Measurements from ENCODE around the gene P3H1. TPM values are rescaled to one million over a fixed set of nuclear protein-coding genes. Genes with fewer than 3 reads are reported as not detected.

The P3H1 gene
- total RNA-seq, 1 donor from 2014 or later, result 8.6 TPM

GRCh38 chr1:42748461-42749410, 18.1 kb downstream of the P3H1 start:
- H3K27me3 ChIP-seq (ENCODE audit: low read depth), result no peaks in the 10 kb centered on the region
- H3K27ac ChIP-seq (replicated peaks), result no peak overlapping the region
- peaks cover 69% of the 10 kb centered on the region for H3K36me3 ChIP-seq
- H3K4me3 ChIP-seq, result no peak overlapping the region
- DNase-seq, result no peak
- no peaks in the 10 kb centered on the region for H3K9me3 ChIP-seq (replicated peaks)
- TF ChIP-seq CTCF (IDR thresholded peaks at IDR 0.05; ENCODE audit: borderline replicate concordance), result no peak
- intact Hi-C loops (cut with micrococcal nuclease), result loop anchor here (5.0 kb wide), 1 partner anchor 171 kb away; no protein-coding TSS in a partner anchor
- H3K4me1 ChIP-seq, result no peaks in the 10 kb centered on the region

DNA sequence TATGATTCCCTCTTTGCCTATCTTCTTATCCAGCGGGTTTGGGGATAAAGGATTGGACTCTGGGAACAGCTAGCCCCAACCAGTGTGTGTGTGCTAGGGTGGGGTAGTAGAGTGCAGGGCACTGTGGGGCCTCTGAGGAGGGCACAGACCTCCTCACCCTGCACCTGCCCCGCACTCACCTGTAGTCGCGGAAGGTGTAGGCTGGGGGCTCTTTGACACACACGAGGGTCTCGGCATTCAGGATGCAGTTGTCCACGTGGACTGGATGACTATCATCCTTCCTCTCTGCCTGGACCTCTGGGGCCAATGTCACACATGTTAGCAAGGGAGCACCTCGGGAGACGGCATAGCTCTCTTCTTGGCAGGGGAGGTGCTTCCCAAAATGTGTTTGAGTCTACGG, 18.8 kb downstream of the P3H1 start:
- no peak for DNase-seq

GRCh38 chr1:42747125-42747524, 19.7 kb downstream of the P3H1 start:
- intact Hi-C loops (cut with micrococcal nuclease), result loop anchor here (5.0 kb wide), 1 partner anchor 170 kb away; no protein-coding TSS in a partner anchor
- no peaks in the 10 kb centered on the region for H3K27me3 ChIP-seq (ENCODE audit: low read depth)
- peak; percentile 40 for DNase-seq
- no peak overlapping the region for H3K27ac ChIP-seq (replicated peaks)
- H3K36me3 ChIP-seq, result peaks cover 52% of the 10 kb centered on the region
- TF ChIP-seq CTCF (IDR thresholded peaks at IDR 0.05; ENCODE audit: borderline replicate concordance), result peak; percentile 75
- no peaks in the 10 kb centered on the region for H3K9me3 ChIP-seq (replicated peaks)
- H3K4me1 ChIP-seq, result no peaks in the 10 kb centered on the region
- no peak overlapping the region for H3K4me3 ChIP-seq

More for the DNA sequence above, 18.8 kb downstream of the P3H1 start:
- no peaks in the 10 kb centered on the region for H3K4me1 ChIP-seq
- H3K9me3 ChIP-seq (replicated peaks), result no peaks in the 10 kb centered on the region
- H3K4me3 ChIP-seq, result no peak overlapping the region
- no peak for TF ChIP-seq CTCF (IDR thresholded peaks at IDR 0.05; ENCODE audit: borderline replicate concordance)
- H3K27me3 ChIP-seq (ENCODE audit: low read depth), result no peaks in the 10 kb centered on the region
- H3K36me3 ChIP-seq, result peaks cover 61% of the 10 kb centered on the region
- no peak overlapping the region for H3K27ac ChIP-seq (replicated peaks)
- intact Hi-C loops (cut with micrococcal nuclease), result loop anchor here (5.0 kb wide), 1 partner anchor 171 kb away; no protein-coding TSS in a partner anchor

DNA sequence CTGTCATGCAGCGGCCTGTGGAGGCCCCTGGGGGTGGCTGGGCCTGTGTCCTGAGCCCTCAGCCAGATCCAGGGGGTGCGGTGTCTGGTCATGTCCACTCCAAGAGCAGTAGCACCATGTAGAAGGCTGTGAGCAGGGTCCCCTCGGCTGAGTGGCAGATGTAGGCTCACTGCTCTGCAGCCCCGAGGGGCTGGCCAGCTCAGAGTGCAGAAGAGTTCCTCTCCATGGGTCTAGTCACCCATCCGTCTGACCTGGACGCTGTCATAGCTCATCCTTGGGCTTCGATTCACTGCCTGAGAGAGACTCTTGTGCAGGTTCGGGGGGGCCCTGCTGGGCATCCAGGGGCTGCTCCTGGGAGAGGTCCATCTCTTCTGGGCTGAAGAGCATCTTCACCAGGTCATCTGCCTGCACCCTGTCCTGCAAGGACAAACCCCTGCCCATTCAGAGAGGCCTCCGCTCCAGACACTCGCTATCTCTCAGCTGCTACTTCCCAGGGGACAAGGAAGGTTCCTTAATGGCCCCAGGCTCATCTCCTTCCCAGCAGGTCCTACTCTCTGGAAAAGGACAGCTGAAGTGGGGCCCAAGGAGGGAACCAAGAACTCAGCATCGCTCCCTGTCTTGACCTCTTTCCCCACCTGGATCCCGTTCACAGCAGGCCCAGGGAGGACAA, 20.3 kb downstream of the P3H1 start:
- H3K4me1 ChIP-seq, result no peaks in the 10 kb centered on the region
- no peak overlapping the region for H3K4me3 ChIP-seq
- no peaks in the 10 kb centered on the region for H3K27me3 ChIP-seq (ENCODE audit: low read depth)
- no peaks in the 10 kb centered on the region for H3K9me3 ChIP-seq (replicated peaks)
- DNase-seq, result no peak
- TF ChIP-seq CTCF (IDR thresholded peaks at IDR 0.05; ENCODE audit: borderline replicate concordance), result no peak
- H3K36me3 ChIP-seq, result peaks cover 47% of the 10 kb centered on the region
- H3K27ac ChIP-seq (replicated peaks), result no peak overlapping the region
- intact Hi-C loops (cut with micrococcal nuclease), result loop anchor here (5.0 kb wide), 1 partner anchor 169 kb away; no protein-coding TSS in a partner anchor

GRCh38 chr1:42745851-42746250, 21.0 kb downstream of the P3H1 start:
- Histone ChIP-seq H3K36me3 (peaks cover 45% of the 10 kb centered on the region), H3K27me3 (ENCODE audit: low read depth) (no peaks in the 10 kb centered on the region), H3K27ac (replicated peaks) (no peak overlapping the region), H3K4me1 (no peaks in the 10 kb centered on the region), H3K9me3 (replicated peaks) (no peaks in the 10 kb centered on the region), H3K4me3 (no peak overlapping the region)
- intact Hi-C loops (cut with micrococcal nuclease), result loop anchor here (5.0 kb wide), 1 partner anchor 169 kb away; no protein-coding TSS in a partner anchor
- no peak for TF ChIP-seq CTCF (IDR thresholded peaks at IDR 0.05; ENCODE audit: borderline replicate concordance)
- DNase-seq, result no peak

Measured in left ventricle myocardium inferior (tissue), 1 donor.